Measurements from ENCODE around the gene CHMP1A. TPM values are rescaled to one million over a fixed set of nuclear protein-coding genes. Genes with fewer than 3 reads are reported as not detected.
A peak's percentile ranks its signal among the peaks of the same experiment; 100 is the strongest.

CHMP1A gene
- polyA plus RNA-seq, 2 donors, result 58.8 to 71.9 TPM

DNA sequence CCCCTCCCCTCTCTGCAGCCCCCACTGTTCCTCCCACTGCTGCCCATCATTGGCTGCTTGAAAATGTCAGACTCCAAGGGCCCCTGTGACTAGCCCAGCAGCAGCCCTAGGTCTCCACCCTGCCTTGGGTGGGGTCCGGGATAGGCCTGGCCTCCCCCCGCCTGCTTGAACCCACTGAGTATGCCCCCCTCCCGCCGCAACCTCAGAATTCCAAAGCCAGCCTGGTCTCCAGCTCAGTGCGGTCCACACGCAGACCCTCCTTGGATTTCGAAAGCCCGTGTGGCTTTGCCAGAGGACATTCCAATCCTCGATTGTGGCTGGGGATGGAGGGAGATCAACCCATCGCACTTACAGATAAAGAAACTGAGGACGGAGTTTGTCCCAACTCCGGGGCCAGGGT is 37.7 kb downstream of the CHMP1A start:
- Histone ChIP-seq H3K36me3 (ENCODE audit: control insufficient read depth in 2 of 2, insufficient read depth in 2 of 2, low read length in 1 of 2) (no peaks in the 10 kb centered on the region), H3K9me3 (ENCODE audit: control insufficient read depth in 2 of 2, insufficient read depth in 1 of 2, low read depth in 1 of 2, low read length in 1 of 2) (peaks cover 0 to 4% of the 10 kb centered on the region in 2 donors), H3K27me3 (ENCODE audit: control insufficient read depth in 1 of 2, insufficient read depth in 2 of 2, low read length in 2 of 2) (no peaks in the 10 kb centered on the region), H3K4me1 (ENCODE audit: control insufficient read depth in 2 of 2, insufficient read depth in 2 of 2, low read length in 1 of 2) (peaks cover 2 to 6% of the 10 kb centered on the region in 2 donors), H3K27ac (ENCODE audit: low read depth in 2 of 2, low read length in 1 of 2) (no peak overlapping the region), H3K4me3 (ENCODE audit: low read depth in 1 of 2, low read length in 2 of 2) (no peak overlapping the region)
- 53 to 70% methylated on average over 12 of the region's 12 CpGs for WGBS, 2 donors

DNA sequence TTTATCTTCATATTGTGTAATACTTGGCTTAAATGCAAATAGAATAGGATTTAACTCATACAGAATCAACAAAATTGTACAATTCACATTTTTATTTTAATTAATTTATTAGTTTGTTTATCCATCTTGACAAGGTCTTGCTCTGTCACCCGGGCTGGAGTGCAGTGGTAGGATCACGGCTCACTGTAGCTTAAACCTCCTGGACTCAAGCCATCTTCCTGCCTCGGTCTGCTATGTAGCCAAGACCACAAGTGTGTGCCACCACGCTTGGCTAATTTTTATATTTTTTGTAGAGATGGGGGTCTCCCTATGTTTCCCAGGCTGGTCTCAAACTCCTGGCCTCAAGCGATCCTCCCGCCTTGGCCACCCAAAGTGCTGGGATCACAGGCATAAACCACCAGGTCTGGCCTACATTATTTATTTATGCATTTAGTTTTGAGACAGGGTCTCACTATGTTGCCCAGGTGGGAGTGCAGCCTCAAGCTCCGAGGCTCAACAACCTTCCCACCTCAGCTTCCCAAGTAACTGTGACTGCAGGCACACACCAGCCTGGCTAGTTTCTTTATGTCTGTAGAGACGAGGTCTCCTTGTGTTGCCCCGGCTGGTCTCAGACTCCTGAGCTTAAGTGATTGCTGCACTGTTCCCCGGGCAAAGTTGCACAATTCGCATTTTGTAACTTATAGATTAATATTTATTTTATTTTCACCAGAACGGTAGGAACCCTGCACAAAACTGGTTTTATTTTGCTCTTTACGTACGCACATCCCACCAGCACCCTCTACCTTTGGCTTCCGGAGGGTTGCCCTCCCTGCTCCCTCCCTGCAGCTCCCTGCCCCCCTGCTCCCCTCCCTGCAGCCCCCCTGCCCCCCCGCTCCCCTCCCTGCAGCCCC is 39.2 kb downstream of the CHMP1A start:
- Histone ChIP-seq H3K4me1 (ENCODE audit: control insufficient read depth in 2 of 2, insufficient read depth in 2 of 2, low read length in 1 of 2) (peaks cover 2 to 3% of the 10 kb centered on the region in 2 donors), H3K4me3 (ENCODE audit: low read depth in 1 of 2, low read length in 2 of 2) (no peak overlapping the region), H3K27ac (ENCODE audit: low read depth in 2 of 2, low read length in 1 of 2) (no peak overlapping the region), H3K27me3 (ENCODE audit: control insufficient read depth in 1 of 2, insufficient read depth in 2 of 2, low read length in 2 of 2) (no peaks in the 10 kb centered on the region), H3K36me3 (ENCODE audit: control insufficient read depth in 2 of 2, insufficient read depth in 2 of 2, low read length in 1 of 2) (no peaks in the 10 kb centered on the region), H3K9me3 (ENCODE audit: control insufficient read depth in 2 of 2, insufficient read depth in 1 of 2, low read depth in 1 of 2, low read length in 1 of 2) (peaks cover 0 to 4% of the 10 kb centered on the region in 2 donors)
- 48 to 53% methylated on average over 15 to 16 of the region's 16 CpGs for WGBS, 2 donors

DNA sequence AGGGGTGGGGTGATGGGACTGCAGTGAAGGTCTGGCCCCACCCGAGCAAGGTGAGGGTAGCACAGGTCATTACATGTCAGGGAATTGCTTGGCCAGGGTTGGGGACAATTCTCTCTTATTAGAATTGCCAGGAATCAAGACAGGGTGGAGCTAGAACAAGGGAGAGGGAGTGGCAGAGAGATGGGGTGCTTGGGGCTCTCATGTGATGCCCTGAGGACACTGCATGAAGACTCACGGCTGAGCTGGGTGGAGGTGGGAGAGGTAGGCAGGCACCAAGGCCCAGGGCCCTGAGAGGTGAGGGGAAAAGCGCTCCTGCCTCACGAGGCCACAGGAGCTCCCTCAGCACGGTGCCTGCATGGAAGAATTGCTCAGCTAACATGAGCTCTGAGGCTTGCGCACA is 40.5 kb downstream of the CHMP1A start:
- H3K27ac ChIP-seq (ENCODE audit: low read depth in 2 of 2, low read length in 1 of 2), result peak overlapping the region in 1 of 2 donors; percentile 19
- no peaks in the 10 kb centered on the region for H3K27me3 ChIP-seq (ENCODE audit: control insufficient read depth in 1 of 2, insufficient read depth in 2 of 2, low read length in 2 of 2)
- H3K4me1 ChIP-seq (ENCODE audit: control insufficient read depth in 2 of 2, insufficient read depth in 2 of 2, low read length in 1 of 2), result peaks cover 2 to 3% of the 10 kb centered on the region in 2 donors
- H3K9me3 ChIP-seq (ENCODE audit: control insufficient read depth in 2 of 2, insufficient read depth in 1 of 2, low read depth in 1 of 2, low read length in 1 of 2), result peaks cover 0 to 4% of the 10 kb centered on the region in 2 donors
- H3K36me3 ChIP-seq (ENCODE audit: control insufficient read depth in 2 of 2, insufficient read depth in 2 of 2, low read length in 1 of 2), result no peaks in the 10 kb centered on the region
- H3K4me3 ChIP-seq (ENCODE audit: low read depth in 1 of 2, low read length in 2 of 2), result no peak overlapping the region
- WGBS, 2 donors, result 52 to 56% methylated on average over 6 of the region's 6 CpGs

DNA sequence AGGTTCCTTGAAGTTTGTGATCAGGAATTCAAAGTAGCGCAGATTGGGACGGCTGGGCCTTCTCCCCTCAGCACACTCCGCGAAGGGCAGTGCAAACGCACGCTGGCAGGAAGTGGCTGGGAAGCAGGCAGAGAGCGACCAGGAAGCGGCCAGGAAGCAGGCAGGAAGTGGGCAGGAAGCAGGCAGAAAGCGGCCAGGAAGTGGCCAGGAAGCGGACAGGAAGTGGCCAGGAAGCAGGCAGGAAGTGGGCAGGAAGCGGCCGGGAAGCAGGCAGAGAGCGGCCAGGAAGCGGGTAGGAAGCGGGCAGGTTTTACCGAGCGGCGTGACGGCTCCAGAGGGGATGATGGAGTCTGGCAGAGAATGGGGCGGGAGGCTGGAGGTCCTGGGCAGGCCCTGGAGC is 40.9 kb downstream of the CHMP1A start:
- H3K9me3 ChIP-seq (ENCODE audit: control insufficient read depth in 2 of 2, insufficient read depth in 1 of 2, low read depth in 1 of 2, low read length in 1 of 2), result peaks cover 0 to 4% of the 10 kb centered on the region in 2 donors
- H3K4me3 ChIP-seq (ENCODE audit: low read depth in 1 of 2, low read length in 2 of 2), result no peak overlapping the region
- 67% methylated on average over 20 of the region's 20 CpGs for WGBS, 2 donors
- peak overlapping the region in 1 of 2 donors; percentile 19 for H3K27ac ChIP-seq (ENCODE audit: low read depth in 2 of 2, low read length in 1 of 2)
- H3K36me3 ChIP-seq (ENCODE audit: control insufficient read depth in 2 of 2, insufficient read depth in 2 of 2, low read length in 1 of 2), result no peaks in the 10 kb centered on the region
- H3K4me1 ChIP-seq (ENCODE audit: control insufficient read depth in 2 of 2, insufficient read depth in 2 of 2, low read length in 1 of 2), result peaks cover 2 to 3% of the 10 kb centered on the region in 2 donors
- no peaks in the 10 kb centered on the region for H3K27me3 ChIP-seq (ENCODE audit: control insufficient read depth in 1 of 2, insufficient read depth in 2 of 2, low read length in 2 of 2)

DNA sequence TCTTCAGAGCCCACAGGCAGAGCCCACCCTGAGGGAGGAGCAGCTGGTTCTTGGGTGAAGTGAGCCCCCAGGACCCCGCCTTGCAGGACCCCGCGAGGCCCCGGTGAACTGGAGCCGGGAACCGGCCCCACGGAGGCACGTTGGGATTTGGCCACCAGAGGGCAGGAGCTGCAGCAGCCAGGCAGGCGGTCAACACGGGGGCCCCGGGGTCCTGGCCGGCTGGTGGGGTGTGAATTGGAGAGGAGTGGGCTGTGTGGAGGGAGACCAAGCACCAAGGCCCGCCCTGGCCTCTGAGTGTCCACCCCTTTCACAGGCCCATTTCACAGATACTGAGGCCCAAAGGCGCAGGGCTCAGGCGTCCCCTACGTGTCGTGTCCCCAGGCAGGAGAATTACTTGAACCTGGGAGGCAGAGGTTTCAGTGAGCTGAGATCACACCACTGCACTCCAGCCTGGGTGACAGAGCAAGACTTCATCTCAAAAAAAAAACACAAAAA is 41.9 kb downstream of the CHMP1A start:
- Histone ChIP-seq H3K27me3 (ENCODE audit: control insufficient read depth in 1 of 2, insufficient read depth in 2 of 2, low read length in 2 of 2) (no peaks in the 10 kb centered on the region), H3K4me3 (ENCODE audit: low read depth in 1 of 2, low read length in 2 of 2) (no peak overlapping the region), H3K36me3 (ENCODE audit: control insufficient read depth in 2 of 2, insufficient read depth in 2 of 2, low read length in 1 of 2) (no peaks in the 10 kb centered on the region), H3K4me1 (ENCODE audit: control insufficient read depth in 2 of 2, insufficient read depth in 2 of 2, low read length in 1 of 2) (peaks cover 2 to 3% of the 10 kb centered on the region in 2 donors), H3K9me3 (ENCODE audit: control insufficient read depth in 2 of 2, insufficient read depth in 1 of 2, low read depth in 1 of 2, low read length in 1 of 2) (peaks cover 0 to 4% of the 10 kb centered on the region in 2 donors), H3K27ac (ENCODE audit: low read depth in 2 of 2, low read length in 1 of 2) (no peak overlapping the region)
- 28 to 35% methylated on average over 17 of the region's 17 CpGs for WGBS, 2 donors

DNA sequence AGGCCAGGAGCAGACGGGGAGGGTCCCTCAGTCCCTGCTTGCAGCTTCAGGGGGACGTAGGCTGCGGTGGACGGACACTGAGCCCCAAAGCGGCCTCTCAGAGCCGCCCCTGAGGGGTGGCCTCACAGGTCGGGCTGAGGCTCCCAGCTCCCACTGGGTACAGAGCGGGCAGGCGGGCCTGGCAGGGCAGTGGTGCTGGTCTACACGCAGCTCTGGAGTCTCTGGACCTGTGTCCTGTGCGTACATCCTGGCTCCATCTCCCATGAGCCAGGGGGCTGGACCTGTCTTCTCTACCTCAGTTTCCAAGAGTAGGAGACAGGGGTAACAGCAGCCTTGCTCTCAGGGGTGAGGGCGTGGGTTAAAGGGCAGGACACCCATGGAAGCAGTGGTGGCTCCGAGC is 42.3 kb downstream of the CHMP1A start:
- H3K4me1 ChIP-seq (ENCODE audit: control insufficient read depth in 2 of 2, insufficient read depth in 2 of 2, low read length in 1 of 2), result peaks cover 2 to 3% of the 10 kb centered on the region in 2 donors
- 80 to 86% methylated on average over 12 to 13 of the region's 13 CpGs for WGBS, 2 donors
- no peak overlapping the region for H3K27ac ChIP-seq (ENCODE audit: low read depth in 2 of 2, low read length in 1 of 2)
- H3K4me3 ChIP-seq (ENCODE audit: low read depth in 1 of 2, low read length in 2 of 2), result no peak overlapping the region
- no peaks in the 10 kb centered on the region for H3K36me3 ChIP-seq (ENCODE audit: control insufficient read depth in 2 of 2, insufficient read depth in 2 of 2, low read length in 1 of 2)
- peaks cover 0 to 4% of the 10 kb centered on the region in 2 donors for H3K9me3 ChIP-seq (ENCODE audit: control insufficient read depth in 2 of 2, insufficient read depth in 1 of 2, low read depth in 1 of 2, low read length in 1 of 2)
- no peaks in the 10 kb centered on the region for H3K27me3 ChIP-seq (ENCODE audit: control insufficient read depth in 1 of 2, insufficient read depth in 2 of 2, low read length in 2 of 2)

DNA sequence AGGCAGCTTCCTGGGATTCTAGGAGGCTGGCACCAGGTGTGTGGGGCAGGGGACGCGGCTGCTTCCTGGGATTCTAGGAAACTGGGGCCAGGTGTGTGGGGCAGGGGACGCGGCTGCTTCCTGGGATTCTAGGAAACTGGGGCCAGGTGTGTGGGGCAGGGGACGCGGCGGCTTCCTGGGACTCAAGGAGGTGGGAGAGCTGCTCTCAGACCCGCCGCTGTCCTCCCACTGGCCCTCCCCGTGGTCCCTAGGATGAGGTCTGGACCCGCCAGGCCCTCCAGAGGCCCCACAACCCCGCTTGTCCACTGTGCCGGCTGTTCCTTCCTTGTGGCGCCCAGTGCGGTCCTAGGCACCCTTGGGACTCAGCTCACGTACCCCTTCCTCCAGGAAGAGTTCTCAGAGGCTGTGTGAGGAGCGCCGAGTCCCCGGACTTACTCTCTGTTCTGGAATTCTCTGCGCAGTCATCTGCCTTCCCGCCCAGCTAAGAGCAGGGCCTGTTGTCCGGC is 43.5 kb downstream of the CHMP1A start:
- Histone ChIP-seq H3K27me3 (ENCODE audit: control insufficient read depth in 1 of 2, insufficient read depth in 2 of 2, low read length in 2 of 2) (no peaks in the 10 kb centered on the region), H3K27ac (ENCODE audit: low read depth in 2 of 2, low read length in 1 of 2) (no peak overlapping the region), H3K4me1 (ENCODE audit: control insufficient read depth in 2 of 2, insufficient read depth in 2 of 2, low read length in 1 of 2) (peaks cover 2 to 3% of the 10 kb centered on the region in 2 donors), H3K36me3 (ENCODE audit: control insufficient read depth in 2 of 2, insufficient read depth in 2 of 2, low read length in 1 of 2) (no peaks in the 10 kb centered on the region), H3K4me3 (ENCODE audit: low read depth in 1 of 2, low read length in 2 of 2) (no peak overlapping the region), H3K9me3 (ENCODE audit: control insufficient read depth in 2 of 2, insufficient read depth in 1 of 2, low read depth in 1 of 2, low read length in 1 of 2) (peaks cover 0 to 4% of the 10 kb centered on the region in 2 donors)
- 65 to 91% methylated on average over 22 of the region's 22 CpGs for WGBS, 2 donors

DNA sequence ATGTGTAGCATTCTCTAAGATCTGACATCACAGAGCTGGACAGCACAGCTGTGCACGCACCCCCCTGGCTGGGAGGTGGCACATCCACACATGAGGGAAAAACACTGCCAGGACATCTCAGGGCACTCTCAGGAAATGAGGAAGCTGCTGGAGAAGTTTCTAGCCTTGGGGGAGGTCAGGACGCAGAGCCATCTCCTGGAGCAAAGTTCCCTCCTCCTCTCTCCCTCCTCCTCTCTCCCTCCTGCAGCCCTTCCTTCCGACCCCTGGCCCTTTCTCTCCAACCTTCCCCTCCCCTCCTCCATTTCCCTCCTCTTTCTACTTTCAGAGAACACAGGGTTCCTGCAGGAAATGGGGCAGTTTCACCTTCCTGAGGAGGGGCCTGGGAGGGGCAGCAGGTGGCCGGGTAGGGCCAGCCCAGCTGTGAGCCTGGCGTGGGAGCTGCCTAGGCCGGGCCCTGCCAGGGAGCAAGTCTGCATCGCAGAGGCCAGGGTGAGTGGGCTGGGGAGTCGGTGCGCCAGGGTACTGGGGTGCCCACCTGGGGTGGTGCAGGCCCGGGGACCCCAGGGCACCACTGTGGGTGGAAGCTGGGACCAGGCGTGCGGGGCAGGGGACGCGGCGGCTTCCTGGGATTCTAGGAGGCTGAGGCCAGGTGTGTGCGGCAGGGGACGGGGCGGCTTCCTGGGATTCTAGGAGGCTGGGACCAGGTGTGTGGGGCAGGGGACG is 44.1 kb downstream of the CHMP1A start, which contains the start of gene DPEP1:
Gene DPEP1, plus strand, starts transcription at position 412 of the 723 bp plus-strand sequence. CDS start 16,769 bp downstream, outside the sequence.
- Histone ChIP-seq H3K4me3 (ENCODE audit: low read depth in 1 of 2, low read length in 2 of 2) (no peak within 1 kb of the TSS), H3K9me3 (ENCODE audit: control insufficient read depth in 2 of 2, insufficient read depth in 1 of 2, low read depth in 1 of 2, low read length in 1 of 2) (peaks cover 0 to 4% of the 10 kb centered on the region in 2 donors), H3K27ac (ENCODE audit: low read depth in 2 of 2, low read length in 1 of 2) (no peak within 1 kb of the TSS), H3K4me1 (ENCODE audit: control insufficient read depth in 2 of 2, insufficient read depth in 2 of 2, low read length in 1 of 2) (peaks cover 2 to 3% of the 10 kb centered on the region in 2 donors), H3K36me3 (ENCODE audit: control insufficient read depth in 2 of 2, insufficient read depth in 2 of 2, low read length in 1 of 2) (no peaks in the 10 kb centered on the region), H3K27me3 (ENCODE audit: control insufficient read depth in 1 of 2, insufficient read depth in 2 of 2, low read length in 2 of 2) (no peaks in the 10 kb centered on the region)
- 67 to 73% methylated on average over 19 of the region's 19 CpGs for WGBS, 2 donors

DNA sequence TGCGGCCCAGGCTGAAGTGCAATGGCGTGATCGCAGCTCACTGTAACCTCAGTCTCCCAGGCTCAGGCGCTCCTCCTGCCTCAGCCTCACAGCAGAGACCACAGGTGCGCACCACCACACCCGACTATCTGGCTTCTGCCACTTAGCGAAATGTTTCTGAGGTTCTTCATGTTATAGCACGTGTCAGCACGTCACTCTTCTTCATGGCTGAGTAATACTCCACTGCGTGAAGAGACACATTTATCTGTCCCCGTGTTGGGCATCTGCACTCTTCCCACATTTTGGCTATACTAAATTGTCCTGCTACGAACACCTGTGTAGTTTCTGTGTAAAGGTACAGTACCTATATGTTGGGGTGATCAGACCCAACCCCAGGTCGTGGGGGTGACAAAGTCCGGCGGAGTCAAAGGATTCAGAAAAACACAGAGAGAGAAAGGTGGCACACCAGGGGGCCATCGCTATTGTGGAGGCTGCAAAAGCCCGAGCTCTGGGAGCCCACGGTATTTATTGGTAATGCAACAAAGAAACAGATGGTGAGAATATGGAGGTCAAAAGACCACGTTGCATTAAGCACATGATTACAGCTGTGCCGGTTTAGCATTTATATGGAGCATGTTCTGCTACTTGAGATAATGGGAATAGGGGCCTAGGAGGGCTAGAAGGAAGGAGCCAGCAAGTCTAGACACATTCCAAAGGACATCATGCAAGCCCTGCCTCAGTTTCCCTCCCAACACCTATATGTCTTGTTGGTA is 44.9 kb downstream of the CHMP1A start:
- H3K36me3 ChIP-seq (ENCODE audit: control insufficient read depth in 2 of 2, insufficient read depth in 2 of 2, low read length in 1 of 2), result no peaks in the 10 kb centered on the region
- H3K4me3 ChIP-seq (ENCODE audit: low read depth in 1 of 2, low read length in 2 of 2), result no peak overlapping the region
- H3K27me3 ChIP-seq (ENCODE audit: control insufficient read depth in 1 of 2, insufficient read depth in 2 of 2, low read length in 2 of 2), result no peaks in the 10 kb centered on the region
- peaks cover 2 to 3% of the 10 kb centered on the region in 2 donors for H3K4me1 ChIP-seq (ENCODE audit: control insufficient read depth in 2 of 2, insufficient read depth in 2 of 2, low read length in 1 of 2)
- WGBS, 2 donors, result 85 to 86% methylated on average over 20 of the region's 20 CpGs
- no peak overlapping the region for H3K27ac ChIP-seq (ENCODE audit: low read depth in 2 of 2, low read length in 1 of 2)
- peaks cover 0 to 4% of the 10 kb centered on the region in 2 donors for H3K9me3 ChIP-seq (ENCODE audit: control insufficient read depth in 2 of 2, insufficient read depth in 1 of 2, low read depth in 1 of 2, low read length in 1 of 2)
